Calu3 (cell line): ENCODE results near the gene RERE. TPM values are rescaled to one million over a fixed set of nuclear protein-coding genes. Genes with fewer than 3 reads are reported as not detected.

Source experiments
- BruUV-seq: library from RNA; stranded (reverse); fragments of 400-500 nt; replicated peaks from 2 replicates; lab custom pipeline; 2021; lab: Mats Ljungman, UMichigan
- CTCF ChIA-PET: fragments of 300-600 bp; sonication (Branson Sonifier 250); formaldehyde crosslinking; loops from one replicate; lab custom pipeline; 2022; ENCODE audit warnings: antibody characterized with exemption; lab: Charles Lee
- DNase-seq: peaks from one replicate; pipeline ENCODE4 v3.0.0; 2022
- H3K27ac Mint-ChIP-seq: one replicate; pipeline ENCODE4 v1.8.0; 2022; ENCODE audit warnings: mixed read lengths; ENCODE audit not compliant: unreplicated experiment
- H3K27me3 Mint-ChIP-seq: one replicate; pipeline ENCODE4 v1.8.0; 2022; ENCODE audit warnings: mixed read lengths; ENCODE audit not compliant: unreplicated experiment
- H3K36me3 Mint-ChIP-seq: one replicate; pipeline ENCODE4 v1.8.0; 2022; ENCODE audit warnings: mild to moderate bottlenecking, moderate library complexity, mixed read lengths; ENCODE audit not compliant: insufficient read depth, unreplicated experiment
- H3K4me1 Mint-ChIP-seq: one replicate; pipeline ENCODE4 v1.8.0; 2022; ENCODE audit warnings: mild to moderate bottlenecking, low read depth, mixed read lengths; ENCODE audit not compliant: unreplicated experiment
- H3K4me3 Mint-ChIP-seq: one replicate; pipeline ENCODE4 v1.8.0; 2022; ENCODE audit warnings: mild to moderate bottlenecking, low read depth, moderate library complexity, mixed read lengths; ENCODE audit not compliant: unreplicated experiment
- H3K9me3 Mint-ChIP-seq: one replicate; pipeline ENCODE4 v1.8.0; 2022; ENCODE audit warnings: low read depth, mixed read lengths; ENCODE audit not compliant: unreplicated experiment
- CTCF ChIP-seq: fragments of 200-600 bp; IDR thresholded peaks from one replicate; pipeline ENCODE4 v1.8.0; 2022; ENCODE audit warnings: antibody characterized with exemption; ENCODE audit not compliant: unreplicated experiment
- intact Hi-C: fragments of 100-400 bp; cut with micrococcal nuclease; formaldehyde crosslinking; loops from one replicate; pipeline ENCODE4 v1.10.0; 2022; ENCODE audit not compliant: unreplicated experiment
- microRNA-seq: library from miRNA; unstranded; fragments of <30 nt; microRNA quantifications from one replicate; pipeline ENCODE4 v1.2.0, GENCODE V29; 2022
- total RNA-seq: library from RNA; stranded (reverse); gene quantifications from 2 replicates; pipeline ENCODE4 v1.2.3, GENCODE V29; 2022

Gene RERE
- total RNA-seq, 1 experiment from 2014 or later: 45.9 TPM

GRCh38 chr1:8311068-8311718 lies 506.2 kb downstream of the RERE start:
- no peak for TF ChIP-seq CTCF
- H3K4me3 Mint-ChIP-seq: no peak overlapping the region
- no TSS peak for BruUV-seq
- intact Hi-C loops: loop anchor here (10.0 kb wide), 2 partner anchors 56 to 216 kb away; no protein-coding TSS in a partner anchor
- peaks cover 32% of the 10 kb centered on the region for H3K4me1 Mint-ChIP-seq
- no peaks in the 10 kb centered on the region for H3K9me3 Mint-ChIP-seq
- CTCF ChIA-PET: interaction anchor here (0.5 to 1.3 kb wide), 4 partner anchors 9 to 129 kb away, joined by 3 read pairs; no protein-coding TSS in a partner anchor
- no peaks in the 10 kb centered on the region for H3K36me3 Mint-ChIP-seq
- no peak for DNase-seq
- no peak overlapping the region for H3K27ac Mint-ChIP-seq
- H3K27me3 Mint-ChIP-seq: no peaks in the 10 kb centered on the region

- H3K4me3 Mint-ChIP-seq: no peak overlapping the region
- intact Hi-C loops: no loop called here
- no peaks in the 10 kb centered on the region for H3K9me3 Mint-ChIP-seq
- CTCF ChIA-PET: no interaction called here
- no peaks in the 10 kb centered on the region for H3K36me3 Mint-ChIP-seq
- no peak overlapping the region for H3K27ac Mint-ChIP-seq
- peaks cover under 1% of the 10 kb centered on the region for H3K4me1 Mint-ChIP-seq
- H3K27me3 Mint-ChIP-seq: no peaks in the 10 kb centered on the region
- no TSS peak for BruUV-seq
- DNase-seq: no peak
- TF ChIP-seq CTCF: no peak
Observed at GRCh38 chr1:8307628-8308027, 509.8 kb downstream of the RERE start.

GRCh38 chr1:8303876-8304275 lies 513.6 kb downstream of the RERE start:
- BruUV-seq: no TSS peak
- no peak for TF ChIP-seq CTCF
- H3K36me3 Mint-ChIP-seq: no peaks in the 10 kb centered on the region
- H3K27me3 Mint-ChIP-seq: no peaks in the 10 kb centered on the region
- intact Hi-C loops: no loop called here
- H3K27ac Mint-ChIP-seq: no peak overlapping the region
- no peaks in the 10 kb centered on the region for H3K4me1 Mint-ChIP-seq
- H3K4me3 Mint-ChIP-seq: no peak overlapping the region
- H3K9me3 Mint-ChIP-seq: no peaks in the 10 kb centered on the region
- DNase-seq: no peak
- CTCF ChIA-PET: no interaction called here

- H3K4me3 Mint-ChIP-seq: no peak overlapping the region
Observed at GRCh38 chr1:8303141-8303540, 514.3 kb downstream of the RERE start.

More at GRCh38 chr1:8303141-8303540, 514.3 kb downstream of the RERE start:
- Mint-ChIP-seq H3K27ac (no peak overlapping the region), H3K36me3 (no peaks in the 10 kb centered on the region), H3K9me3 (no peaks in the 10 kb centered on the region), H3K27me3 (no peaks in the 10 kb centered on the region), H3K4me1 (no peaks in the 10 kb centered on the region)
- no peak for TF ChIP-seq CTCF
- no TSS peak for BruUV-seq
- intact Hi-C loops: no loop called here
- DNase-seq: no peak
- CTCF ChIA-PET: interaction anchor here (1.1 kb wide), 1 partner anchor 9 kb away, joined by 3 read pairs; no protein-coding TSS in a partner anchor

Small RNAs within 50 kb of the gene (microRNA-seq; reads per million reads assigned to microRNA genes)
- not detected for gene MIR6728

Other genes with a start within 250 kb of the RERE start
- gene ENO1, start 61.0 kb upstream of the RERE start, total RNA-seq: 1,000 and 1,003 TPM in 2 replicates
- not detected in 2 replicates for gene CA6, start 128.2 kb upstream of the RERE start, total RNA-seq
- not detected in 2 replicates for gene SLC2A7, start 208.8 kb upstream of the RERE start, total RNA-seq